GM18861 (cell line): ENCODE data around the gene RCL1.

ENCODE experiments used
- ATAC-seq: cut with Tn5 transposase; IDR thresholded peaks from one replicate; pipeline ENCODE4 v1.9.1; 2021; ENCODE audit not compliant: unreplicated experiment

Gene RCL1

DNA sequence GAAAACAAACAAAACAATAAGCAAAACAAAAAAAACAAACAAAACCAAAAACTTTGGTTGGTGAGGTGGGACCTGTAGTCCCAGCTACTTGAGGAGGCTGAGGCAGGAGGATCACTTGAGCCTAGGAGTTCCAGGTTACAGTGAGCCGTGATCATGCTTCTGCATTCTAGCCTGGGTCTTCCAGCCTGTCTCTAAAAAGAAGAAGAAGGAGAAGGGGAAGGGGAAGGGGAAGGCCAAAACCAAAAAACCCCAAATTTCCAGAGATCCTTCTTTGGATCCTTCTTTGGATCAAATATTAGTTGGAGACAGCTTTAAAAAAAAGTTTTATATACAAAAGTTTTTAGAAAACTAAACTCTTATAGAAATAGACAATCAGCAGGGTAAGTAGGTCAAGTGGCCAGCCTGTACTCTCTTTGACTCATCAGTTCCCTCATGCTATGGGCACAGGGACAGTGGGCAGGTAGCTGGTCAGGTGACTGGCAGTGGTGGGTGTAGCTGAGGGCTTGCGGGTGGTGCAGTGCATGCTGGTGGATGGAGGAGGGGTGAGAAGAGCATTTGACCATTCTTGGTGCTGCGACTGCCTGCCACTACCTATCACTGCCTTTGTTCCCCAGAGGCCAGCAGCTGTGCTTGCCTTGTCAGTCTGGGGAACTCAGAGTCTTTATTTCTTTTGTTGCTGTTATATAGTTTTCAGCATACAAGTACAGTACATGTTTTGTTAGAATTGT, 12.6 kb downstream of the RCL1 start:
- no peak for ATAC-seq

GRCh38 chr9:4810565-4810964, 17.8 kb downstream of the RCL1 start:
- ATAC-seq, result no peak

DNA sequence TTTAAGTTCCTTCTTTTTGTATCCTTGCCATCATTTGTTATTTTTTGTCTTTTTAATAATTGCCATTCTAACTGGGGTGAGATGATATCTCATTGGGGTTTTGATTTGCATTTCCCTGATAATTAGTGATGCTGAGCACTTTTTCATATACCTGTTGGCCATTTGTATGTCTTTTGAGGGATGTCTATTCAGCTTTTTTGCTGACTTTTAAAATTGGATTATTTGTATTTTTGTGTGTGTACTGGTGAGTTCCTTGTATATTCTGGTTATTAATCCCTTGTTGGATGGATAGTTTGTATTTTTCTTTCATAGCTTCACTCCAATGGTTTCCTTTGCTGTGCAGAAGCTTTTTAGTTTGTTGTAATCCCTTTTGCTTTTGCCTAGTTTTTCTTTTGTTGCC, 19.1 kb downstream of the RCL1 start:
- ATAC-seq, result no peak

DNA sequence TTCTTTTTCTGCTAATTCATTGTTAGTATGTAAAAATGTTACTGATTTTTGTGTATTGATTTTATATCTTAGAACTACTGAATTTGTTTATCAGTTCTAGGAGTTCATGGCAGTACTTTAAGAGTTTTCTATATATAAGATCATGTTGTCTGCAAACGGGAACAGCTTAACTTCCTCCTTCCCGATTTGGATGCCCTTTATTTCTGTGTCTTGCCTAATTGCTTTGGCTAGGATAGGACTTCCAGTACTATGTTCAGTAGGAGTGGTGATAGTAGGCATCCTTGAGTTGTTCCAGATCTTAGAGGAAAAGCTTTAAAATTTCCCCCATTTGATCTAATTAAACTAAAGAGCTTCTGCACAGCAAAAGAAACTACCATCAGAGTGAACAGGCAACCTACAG, 20.1 kb downstream of the RCL1 start:
- no peak for ATAC-seq

DNA sequence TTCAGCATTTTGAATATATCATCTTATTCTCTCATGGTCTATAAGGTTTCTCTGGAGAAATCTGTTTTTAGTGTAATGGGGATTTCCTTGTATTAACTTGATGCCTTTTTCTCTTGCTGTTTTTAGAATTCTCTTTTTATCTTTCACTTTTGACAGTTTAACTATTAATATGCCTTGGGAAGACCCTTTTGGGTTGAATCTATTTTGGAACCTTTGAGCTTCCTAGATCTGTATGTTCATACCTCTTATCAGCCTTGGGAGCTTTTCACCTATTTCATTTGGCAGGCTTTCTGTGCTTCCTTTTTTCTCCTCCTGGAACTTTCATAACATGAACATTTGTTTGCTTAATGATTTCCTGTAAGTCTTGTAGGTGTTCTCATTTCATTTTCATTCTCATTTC, 22.2 kb downstream of the RCL1 start:
- no peak for ATAC-seq

- ATAC-seq, result no peak
Observed at GRCh38 chr9:4815381-4815956, 22.7 kb downstream of the RCL1 start.

- ATAC-seq, result no peak
Observed at GRCh38 chr9:4820168-4820567, 27.4 kb downstream of the RCL1 start.

DNA sequence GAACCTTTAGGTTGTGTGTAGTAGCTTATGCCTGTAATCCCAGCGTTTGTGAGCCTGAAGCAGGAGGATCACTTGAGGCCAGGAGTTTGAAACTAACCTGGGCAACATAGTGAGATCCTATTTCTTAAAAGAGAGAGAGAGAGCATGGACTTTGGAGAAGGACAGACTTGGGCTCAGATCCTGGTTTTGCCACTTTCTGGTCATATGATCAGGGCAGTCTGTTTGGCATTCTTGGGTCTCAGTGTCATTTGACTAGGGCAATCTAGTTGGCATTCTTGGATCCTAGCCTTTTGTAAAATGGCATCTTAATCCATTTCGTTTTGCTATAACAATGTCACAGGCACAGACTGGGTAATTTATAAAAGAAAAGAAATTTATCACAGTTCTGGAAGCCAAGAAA, 28.4 kb downstream of the RCL1 start:
- ATAC-seq, result no peak

DNA sequence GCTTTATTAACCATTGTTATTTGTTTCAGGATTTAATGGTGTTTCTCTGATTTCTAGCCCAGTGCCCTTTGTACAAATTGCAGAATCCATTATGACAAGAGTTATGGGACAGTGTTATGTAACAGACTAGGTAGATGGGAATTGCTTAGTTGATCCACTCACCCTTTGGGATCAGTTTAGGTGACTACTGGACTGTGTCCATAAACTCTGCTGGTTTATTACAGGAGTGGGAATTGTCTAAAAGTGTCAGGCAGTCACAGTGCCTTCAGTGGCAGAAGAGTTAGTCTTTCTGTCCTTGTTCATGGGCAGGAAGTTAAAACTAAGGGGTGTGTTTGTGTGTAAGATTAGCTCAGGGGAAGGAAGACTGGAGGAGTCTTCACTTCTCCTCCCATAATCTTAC, 29.3 kb downstream of the RCL1 start:
- no peak for ATAC-seq

- no peak for ATAC-seq
Observed at GRCh38 chr9:4826417-4827166, 33.8 kb downstream of the RCL1 start.

DNA sequence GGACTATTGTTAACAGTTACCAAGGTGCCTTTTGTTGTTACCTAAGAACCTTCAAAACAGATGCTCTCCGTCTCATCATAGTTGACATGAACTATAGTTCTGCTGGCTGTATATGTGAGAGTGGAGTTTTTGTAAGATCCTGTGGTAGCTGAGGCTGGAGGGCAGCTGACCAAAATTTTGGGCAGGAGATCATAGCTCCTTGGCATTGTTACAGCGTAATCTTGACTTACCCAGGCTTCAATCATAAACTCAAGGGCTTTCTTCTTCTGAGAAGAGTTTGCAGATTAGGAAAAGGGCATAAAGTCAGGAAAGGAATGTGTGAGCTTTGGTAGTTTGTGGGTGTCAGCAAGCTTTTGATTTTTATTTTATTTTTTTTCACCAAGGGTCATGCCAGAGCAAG, 34.5 kb downstream of the RCL1 start:
- ATAC-seq, result no peak

GRCh38 chr9:4828761-4829160, 36.0 kb downstream of the RCL1 start:
- no peak for ATAC-seq

DNA sequence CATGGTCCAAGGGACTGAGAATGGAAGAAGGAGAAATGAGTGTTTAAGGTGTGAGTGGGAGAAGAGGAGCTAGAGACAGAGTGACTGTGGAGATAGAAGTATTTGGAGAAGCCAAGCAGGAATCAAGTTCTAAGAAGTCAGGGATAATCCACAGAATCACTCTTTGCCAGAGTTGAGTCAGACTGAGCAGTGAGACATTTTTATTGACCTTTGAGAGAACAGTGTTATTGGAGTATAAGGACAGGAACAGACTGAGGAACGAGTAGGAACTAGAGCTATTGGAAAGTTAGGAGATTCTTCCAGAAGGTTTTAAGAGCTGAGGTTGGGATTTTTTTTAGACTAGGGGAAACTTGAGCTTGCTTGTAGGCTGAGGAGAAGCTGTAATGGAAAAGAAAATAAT, 37.2 kb downstream of the RCL1 start:
- no peak for ATAC-seq

- no peak for ATAC-seq
Observed at GRCh38 chr9:4830699-4831098, 38.0 kb downstream of the RCL1 start.

- no peak for ATAC-seq
Observed at GRCh38 chr9:4831119-4831518, 38.4 kb downstream of the RCL1 start.

GRCh38 chr9:4831944-4832343, 39.2 kb downstream of the RCL1 start:
- no peak for ATAC-seq

DNA sequence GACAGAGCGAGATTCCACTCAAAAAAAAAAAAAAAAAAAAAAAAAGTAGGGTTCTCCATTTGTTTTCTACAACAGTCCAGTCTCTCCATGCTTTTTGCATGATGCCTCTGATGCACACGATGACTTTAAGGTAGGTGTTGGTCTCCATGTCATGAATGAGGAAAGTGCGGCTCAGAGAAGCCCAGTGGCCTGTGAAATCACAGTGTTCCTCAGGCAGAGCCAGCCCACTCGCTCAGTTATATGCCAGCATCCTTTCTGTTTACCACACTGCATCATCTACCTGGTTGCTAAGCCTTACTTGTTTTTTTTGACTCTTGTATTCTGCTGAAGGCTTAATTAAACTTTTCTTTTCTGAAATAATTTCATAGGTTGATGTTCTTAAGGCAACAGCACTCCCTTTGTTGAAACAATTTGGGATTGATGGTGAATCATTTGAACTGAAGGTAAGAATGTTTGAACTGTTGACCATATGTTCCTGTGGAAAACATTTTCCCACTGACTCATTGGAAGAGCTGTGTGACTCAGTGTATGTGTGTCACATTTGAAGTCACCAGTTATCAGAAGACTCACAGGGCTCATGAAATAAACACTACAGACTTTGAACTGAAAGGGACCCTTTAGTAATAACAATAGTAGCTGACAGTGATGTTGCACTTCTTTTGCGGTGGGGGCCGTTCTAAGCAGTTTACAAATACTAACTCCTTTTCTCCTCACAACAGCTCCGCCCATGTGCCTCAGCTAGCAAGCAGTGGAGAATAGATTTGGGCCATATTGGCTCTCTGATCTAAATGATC, 40.2 kb downstream of the RCL1 start:
- ATAC-seq, result no peak

- no peak for ATAC-seq
Observed at GRCh38 chr9:4833781-4834560, 41.2 kb downstream of the RCL1 start.

GRCh38 chr9:4836676-4837075, 43.9 kb downstream of the RCL1 start:
- ATAC-seq, result no peak

DNA sequence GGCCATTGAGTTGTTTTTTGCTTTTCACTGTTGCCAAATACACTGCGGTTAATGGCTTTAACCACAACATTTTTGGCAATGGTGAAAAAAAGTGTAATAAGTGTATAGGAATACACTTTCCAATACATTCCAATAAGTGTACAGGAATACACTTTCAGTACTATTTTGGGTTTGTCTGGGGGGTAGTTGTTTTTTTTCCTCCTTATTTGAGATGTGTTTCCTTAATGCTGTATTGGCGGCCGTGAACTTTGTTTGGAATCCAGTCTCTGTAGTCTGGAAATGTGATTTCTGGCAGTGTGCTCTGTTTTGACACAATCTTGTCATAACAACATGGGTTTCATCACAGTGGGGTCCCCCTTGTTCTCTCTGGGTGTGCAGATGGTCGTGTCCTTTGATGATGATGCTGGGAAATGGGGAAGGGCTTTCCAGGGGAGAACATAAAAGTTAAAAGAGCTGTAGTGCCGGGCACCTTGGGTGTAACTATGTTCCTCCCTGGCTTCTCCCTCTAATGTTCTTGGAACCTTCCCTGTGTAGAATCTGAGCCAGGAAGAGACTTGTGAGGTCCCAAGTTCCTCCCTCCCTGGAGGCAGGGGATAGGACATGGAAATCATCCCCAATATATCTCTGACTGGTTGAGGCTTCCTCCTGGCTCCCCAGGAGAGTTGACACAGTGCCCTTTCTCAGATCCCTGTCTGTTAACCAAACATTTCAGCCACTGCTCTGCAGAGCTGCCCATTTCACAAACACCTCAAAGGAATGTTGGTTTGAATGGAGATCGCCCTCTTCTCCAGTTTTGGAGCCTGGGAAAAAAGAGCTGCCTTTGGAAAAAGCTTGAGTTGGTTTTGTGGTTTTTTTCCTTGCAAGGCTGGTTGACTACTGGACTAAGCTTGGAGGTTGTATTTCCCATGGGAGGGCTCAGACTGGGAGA, 44.8 kb downstream of the RCL1 start:
- no peak for ATAC-seq
